GM19324 (cell line): ENCODE measurements around the gene WWC2.

Experiments used
- ATAC-seq: cut with Tn5 transposase; IDR thresholded peaks from one replicate; pipeline ENCODE4 v1.9.1; 2021; ENCODE audit warnings: mild to moderate bottlenecking, moderate library complexity; ENCODE audit not compliant: unreplicated experiment, low FRiP score

WWC2 gene

DNA sequence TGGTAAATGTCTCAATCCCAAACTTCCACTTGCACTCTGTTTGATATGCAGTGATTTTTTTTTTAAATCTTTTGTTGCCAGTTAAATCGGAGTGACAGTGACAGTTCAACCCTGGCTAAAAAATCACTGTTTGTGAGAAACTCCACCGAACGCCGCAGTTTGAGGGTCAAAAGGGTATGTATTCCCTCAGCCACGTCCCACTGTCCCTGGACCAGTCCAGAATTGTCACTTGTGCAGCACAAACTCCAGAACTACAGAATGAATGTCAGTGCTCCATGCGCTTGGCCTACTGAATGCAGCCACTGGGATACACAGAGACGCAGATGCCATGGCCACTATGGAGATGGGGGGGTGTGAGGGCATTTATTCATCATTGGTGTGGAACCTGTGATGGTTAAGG is 186.8 kb downstream of the WWC2 start:
- no peak for ATAC-seq

DNA sequence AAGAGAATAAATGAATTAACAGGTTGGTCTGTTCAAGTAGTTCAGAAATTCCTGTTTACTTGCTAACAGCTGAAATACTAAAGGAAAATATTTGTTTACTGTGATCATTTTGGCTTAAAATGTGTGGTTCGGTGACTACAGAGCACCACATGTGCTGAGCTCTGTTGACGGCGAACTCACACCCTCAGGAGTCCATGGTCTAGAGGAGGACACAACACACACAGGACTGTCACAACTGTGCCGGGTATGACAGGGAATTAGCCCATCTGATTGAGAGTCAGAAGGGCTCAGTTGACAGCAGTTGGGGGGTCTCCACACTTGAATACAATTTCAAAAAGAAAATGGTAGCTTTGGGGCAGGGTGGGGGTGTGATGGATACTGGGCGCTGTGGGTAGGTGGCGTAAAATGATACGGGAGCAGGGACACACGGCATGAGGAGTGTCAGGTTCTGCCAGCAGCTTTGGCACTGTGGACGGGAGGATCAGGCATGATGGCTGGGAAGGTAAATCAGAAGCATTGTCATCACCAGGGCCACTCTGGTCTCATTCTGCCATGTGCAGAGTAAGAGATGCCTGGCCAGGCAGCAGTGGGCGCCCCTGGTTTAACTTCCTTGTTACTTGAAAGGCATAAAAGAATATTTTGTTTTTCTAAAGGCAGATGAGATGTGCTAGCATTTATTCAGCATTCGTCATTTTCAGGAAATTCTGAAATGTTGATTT is 187.7 kb downstream of the WWC2 start:
- peak; percentile 33 for ATAC-seq

DNA sequence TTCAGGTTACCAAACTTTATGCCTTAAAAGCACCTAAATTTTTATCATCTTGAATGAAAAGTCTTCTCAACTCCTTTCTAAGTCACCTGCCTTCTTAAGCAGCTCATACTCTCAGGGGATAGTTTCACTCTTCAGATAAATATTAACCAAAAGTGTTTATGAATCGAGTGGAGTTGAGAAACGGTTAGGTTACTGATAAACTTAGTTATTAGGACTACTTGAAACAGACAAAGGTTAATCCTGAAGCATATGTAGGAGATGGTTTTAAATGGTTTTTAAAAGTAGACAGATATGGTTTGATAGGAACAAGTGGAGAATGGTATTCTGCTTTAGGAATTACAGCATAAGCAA is 188.2 kb downstream of the WWC2 start:
- ATAC-seq = peak; percentile 80

DNA sequence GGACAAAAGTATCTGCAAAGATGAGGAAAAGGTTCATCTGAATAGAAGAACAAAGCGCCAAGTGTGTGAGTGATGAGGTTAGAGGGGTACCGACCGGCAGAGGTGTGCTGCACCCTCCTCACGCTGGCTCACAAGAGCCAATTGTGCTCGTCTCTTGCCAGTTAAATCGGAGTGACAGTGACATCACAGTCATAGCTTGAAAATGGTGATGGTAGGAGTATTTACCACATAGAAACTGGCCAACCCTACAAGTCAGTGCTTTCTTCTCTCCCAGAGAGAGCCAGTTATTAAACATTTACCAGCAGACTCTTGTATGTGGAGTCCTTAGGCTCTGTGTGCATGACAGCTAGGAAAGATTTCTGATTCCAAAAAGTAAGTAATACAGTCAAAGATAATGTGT is 188.6 kb downstream of the WWC2 start:
- peak; percentile 83 for ATAC-seq

DNA sequence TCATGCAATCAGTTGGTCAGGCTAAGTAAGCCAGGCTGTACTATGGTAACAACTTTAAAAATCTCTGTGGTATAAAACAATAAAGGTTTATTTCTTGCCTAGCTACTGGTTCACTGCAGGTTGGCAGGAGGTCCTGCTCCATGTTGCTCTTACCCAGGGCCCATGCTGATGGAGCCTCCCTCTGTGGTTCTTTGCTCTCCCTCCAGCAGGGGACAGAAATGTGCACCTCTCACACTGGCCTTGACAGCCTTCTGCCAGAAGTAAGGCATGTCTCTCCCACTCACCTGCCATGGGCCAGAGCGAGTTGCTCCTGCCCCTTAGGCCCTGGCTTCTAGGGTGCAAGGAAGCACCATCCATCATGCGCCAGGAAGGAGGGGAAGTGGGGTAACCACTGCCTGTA is 189.9 kb downstream of the WWC2 start:
- ATAC-seq = no peak

DNA sequence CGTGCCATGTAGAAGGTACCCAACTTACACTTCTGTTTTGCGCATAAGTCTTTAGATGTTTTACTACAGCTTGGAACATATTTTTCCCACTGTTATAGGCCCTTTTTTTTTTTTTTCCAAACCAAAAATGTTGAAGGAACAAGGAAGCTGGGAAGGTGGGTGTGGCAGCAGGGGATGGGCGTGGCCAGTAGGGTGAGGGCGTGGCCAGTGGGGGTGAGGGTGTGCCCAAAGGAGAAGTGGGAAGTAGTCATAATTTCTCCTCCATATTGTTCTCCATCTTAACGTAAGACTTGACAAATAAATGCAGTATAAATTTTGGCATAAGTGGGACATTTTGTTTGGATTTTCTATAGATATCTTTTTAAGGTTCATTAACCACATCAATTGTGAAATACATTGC is 190.6 kb downstream of the WWC2 start:
- no peak for ATAC-seq

DNA sequence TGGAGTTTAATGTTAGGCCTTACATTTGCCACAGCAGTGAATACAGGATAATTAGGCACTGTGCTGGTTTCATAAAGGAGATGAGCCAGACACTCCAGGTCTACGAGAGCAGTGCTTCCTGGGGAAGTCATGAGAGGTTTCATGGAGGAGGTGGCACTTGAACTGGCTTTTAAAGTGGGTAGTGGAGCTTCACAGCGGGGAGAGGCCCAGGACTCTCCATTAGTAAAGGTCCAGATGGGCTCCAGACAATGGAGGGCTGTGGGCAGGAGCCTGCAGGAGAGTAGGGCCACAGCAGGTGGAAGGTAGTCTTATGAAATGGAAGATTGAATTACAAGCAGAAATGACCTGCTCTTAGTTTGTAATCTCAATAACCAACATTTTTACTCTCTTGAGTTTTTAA is 192.0 kb downstream of the WWC2 start:
- ATAC-seq = no peak

DNA sequence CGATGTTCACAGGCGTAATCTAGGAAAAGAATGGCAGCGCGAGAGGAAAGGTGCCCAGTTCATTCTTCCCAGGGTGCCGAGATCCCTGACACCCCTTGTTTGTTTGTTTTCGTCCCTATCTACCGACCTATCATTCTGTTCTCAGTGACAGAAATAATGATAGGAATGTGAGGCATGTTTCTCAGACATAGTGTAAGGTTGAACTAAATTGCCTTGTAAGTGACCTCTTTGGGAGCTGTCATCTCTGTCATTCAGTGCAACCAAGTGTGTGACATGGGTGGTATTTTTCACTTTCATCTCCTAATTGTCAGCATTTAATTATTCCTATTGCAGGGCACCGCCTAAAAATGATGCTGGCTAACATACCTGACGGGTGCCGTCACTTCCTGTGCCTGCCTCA is 196.7 kb downstream of the WWC2 start:
- no peak for ATAC-seq

DNA sequence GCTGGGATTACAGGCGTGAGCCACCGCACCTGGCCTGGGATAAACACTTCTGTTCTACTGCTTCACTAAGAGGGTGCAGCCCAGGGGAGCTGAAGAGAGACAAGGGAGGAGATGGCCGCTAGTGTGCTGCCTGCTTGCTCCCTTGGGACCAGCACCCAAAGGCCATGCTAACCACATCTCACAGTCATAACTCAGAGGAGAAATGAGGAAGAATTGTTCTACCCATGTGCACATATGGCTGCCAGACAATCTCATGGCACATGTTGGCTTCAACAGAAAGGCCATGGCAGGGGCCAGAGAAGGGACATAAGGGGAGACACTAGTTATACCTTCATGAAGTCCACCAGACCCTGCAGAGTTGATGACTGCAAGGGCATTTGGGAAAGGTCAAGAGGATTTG is 198.6 kb downstream of the WWC2 start:
- ATAC-seq = peak; percentile 66

DNA sequence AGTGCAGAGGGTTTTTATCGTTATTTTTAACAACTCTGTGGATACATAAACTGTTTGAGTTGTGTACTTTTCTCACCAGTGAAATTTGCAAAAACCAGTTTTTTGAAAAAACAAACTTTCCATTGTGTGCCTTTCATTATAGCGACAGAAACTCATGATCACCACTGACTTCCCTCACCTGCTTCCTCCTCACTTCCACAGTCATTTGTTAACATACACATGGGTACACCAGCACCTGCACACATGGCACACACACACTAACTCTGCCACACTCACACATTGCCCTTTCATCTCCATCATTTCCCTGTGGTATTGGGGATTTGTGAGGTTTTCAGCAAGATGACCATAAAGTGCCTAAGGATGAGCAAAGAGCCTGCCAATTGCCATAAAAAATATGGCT is 200.4 kb downstream of the WWC2 start:
- ATAC-seq = no peak

DNA sequence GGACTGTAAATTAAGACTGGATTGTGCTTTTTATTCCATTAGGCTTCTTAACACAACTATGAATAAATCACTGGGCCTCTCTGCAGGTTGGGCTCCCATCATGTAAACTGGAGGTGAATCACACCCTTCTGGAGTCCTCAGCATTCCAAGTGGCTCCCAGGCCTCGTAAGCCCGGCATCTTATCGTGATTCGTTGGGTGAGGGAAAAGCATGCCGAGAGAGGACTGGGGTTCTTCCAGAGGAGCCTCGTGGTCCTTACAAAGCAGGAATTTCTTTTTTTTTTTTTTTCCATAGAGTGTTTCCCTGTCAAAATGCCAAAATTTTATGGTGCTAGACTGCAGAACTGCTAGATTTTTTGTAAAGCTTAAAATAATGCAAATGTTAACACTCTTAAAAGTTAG is 201.0 kb downstream of the WWC2 start:
- ATAC-seq = no peak

DNA sequence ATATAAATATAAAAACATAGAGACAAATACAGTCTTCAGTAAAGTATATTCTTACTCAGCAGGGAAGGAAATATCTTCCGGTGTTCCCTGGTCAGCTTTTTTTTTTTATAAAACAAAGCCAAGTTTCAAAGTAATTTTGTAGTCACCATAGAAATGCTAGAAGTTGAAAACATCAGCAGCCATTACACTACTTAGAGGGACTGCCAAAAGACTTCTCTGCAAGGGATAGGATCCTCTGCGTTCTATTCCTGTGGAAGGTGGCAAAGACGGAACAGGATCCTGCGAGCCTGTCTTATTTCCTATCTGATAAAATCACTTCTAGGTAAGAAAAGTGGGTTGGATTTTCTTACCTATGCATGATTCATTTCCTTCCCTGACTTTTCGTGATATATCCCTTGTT is 201.6 kb downstream of the WWC2 start:
- no peak for ATAC-seq

DNA sequence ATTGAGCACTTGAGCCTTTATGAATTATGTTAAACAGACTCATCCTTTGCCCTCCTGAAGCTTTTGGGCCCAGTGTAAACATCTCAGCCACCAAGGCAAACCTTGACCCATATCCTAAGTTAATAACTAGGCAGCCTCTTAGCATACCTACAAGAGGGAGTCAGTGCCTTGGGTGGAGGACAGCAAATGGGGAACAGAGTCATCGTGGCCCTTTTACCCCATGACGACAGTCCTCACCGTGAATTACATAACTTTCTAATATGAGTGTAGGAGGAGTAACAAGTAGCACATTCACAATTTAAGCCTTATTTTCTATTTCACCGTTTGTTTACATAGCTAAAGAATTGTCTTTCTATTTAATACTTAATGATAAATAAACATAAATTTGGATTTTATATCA is 204.2 kb downstream of the WWC2 start:
- no peak for ATAC-seq

DNA sequence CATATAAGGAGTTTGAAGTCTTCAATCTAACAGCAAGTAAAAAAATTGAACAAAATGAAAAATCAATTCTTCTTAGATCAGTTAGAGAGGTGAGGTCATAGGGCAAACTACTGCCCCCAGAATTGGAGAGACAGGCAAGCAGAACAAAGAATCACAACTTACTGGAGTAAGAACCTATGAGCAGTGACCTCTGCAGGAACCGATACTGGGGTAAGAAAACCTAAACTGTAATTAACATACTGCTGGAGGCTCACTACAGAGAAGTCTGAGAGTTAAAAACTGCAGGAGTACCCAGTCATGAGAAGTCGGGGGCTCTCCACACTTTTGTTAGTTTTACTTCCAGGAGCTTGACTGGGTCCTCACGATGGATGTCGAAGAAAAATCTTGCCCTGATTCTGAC is 205.0 kb downstream of the WWC2 start:
- peak; percentile 72 for ATAC-seq

DNA sequence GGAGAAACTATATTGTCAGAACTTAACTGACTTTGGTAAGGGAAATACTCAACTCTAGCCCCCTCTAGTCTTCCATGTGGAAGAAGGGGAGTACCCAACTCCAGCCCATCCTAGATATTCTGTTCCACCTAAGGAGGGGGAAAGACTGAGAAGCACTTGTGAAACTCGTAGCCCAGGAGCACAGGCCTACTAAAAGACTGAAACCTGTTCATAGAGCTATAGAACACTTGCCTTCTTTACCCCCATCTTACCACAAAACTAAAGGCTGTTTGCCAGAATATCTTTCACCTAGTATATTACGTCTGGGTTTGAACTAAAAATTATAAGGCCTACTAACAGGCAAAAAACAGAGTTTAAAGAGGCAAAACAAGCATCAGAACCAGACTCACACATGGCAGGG is 205.5 kb downstream of the WWC2 start:
- ATAC-seq = peak; percentile 37

DNA sequence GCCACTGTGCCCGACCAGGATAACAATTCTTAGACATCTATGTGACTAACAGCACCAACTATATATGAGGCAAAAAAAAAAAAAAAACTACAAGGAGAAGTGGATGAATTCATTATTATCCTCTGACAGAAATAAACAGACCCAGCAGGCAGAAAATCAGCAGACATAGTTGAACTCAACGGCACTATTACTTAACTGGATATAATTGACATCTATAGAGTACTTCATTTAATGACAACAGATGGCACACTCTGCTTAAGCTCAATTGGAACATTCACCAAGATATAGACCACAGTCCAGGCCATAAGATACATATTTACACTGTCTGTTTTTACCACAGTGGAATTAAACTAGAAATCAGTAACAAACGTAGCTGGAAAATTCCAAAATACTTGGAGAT is 207.8 kb downstream of the WWC2 start:
- no peak for ATAC-seq

DNA sequence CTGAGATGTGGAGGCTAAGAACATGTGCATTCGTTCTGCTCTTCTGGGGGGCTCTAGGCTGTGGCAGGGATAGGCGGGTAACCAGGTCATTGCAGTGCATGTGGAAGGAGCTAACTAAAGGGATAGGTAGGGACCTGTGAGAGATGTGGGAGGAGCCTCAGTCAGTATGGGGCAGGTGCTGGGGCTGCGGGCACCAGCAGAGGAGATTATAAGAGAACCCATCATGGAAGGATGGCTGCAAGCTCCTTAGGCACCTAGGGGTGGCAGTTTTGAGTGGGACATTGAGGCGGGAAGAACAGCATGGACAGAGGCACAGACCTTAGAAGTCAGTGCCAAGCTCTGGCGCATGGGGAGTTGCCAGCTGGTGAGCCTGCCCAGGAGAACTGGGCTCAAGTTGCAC is 213.8 kb downstream of the WWC2 start:
- ATAC-seq = no peak

DNA sequence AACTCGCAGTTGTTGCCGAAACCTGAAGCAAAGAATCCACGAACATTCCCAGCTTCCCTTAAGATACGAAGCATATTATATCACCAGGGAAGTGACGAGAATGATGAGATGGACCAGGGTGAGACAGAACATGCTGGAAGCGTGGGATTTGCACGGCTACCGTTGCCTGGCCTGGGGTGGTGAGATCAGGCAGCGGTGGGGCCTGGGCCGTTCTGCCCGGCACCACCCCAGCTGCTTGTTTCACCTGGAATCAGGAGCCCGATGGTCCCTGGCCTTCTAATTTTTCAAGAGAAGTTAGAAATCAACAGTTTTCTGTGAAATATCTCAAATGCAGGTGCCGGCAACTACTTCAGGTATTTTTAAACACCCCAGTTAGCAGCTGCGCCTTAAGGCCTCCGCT is 215.3 kb downstream of the WWC2 start:
- ATAC-seq = no peak

DNA sequence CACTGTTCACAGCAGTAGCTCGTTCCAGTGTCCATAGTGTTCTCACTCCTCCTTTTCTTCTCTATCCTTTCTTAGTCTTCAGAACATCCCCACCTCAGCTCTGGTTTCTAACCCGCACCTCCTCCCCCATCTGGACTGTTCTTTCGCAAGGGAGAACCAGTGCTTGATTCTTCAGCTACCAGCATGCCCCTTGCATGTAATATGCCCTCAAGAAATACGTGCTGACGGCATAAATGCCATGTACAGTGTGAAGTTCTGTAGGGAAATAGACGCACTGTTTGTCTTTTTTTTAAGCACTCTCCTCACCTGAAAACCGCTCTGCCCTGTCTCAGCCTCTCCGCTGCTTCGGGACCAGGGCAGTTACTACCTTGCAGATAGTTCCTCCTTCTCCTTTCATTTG is 215.7 kb downstream of the WWC2 start:
- ATAC-seq = no peak

DNA sequence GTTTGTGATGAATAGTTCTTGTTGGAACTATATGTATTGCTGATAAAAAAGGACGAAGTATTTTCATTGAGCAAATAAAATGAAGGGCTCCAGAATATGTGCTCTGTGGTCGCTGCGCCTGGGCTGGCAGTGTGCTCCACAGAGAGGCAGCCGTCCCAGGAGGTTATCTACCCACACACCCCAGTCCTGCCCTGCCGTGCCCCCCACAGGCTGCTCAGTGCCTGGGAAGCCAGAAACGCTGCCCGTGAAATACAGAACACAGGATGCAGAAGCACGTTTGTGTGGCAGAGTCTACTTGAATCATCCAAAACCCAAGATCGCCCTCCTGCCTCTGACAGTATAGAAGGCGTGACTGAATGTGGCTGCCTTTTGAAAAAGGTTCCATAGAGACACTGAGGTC is 219.6 kb downstream of the WWC2 start:
- ATAC-seq = no peak

DNA sequence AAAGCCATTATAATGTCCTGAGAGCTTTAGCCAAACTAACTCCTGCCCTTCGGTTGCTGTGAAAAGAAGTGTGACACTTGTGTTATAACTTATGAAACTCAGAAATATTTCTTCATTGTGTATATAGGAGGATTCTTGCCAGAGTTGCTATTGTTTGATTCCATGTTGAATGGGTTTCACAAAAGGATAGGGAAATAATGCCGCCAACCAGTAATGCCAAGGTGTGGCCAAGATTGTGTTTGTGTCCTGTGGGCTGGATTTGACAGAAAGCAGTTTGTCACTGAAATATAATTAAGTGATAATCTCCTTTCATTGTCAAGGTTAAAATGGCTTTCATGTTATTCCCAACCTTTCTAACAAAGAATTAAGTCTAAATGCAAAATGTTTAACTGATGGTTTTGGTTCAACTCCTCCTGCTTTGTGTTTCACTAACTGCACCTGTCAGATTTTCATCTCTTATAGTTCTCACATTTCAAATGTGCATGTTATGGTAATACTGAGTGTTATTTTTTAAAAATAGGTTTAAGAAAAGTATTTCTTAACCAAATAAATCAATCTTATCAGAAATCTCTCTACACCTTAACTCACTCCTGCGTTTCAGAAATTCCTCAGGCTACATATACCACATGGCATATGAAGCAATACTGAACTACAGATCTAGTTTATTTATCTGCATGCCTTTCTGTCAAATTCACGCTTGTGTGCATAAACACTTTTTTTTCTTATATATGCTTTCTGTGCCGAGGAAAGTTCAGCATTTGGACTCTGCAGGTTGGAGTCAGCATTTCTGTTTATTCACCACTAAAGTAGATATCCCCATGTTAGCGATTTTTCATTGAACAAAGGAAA is 221.4 kb downstream of the WWC2 start, which contains the start of gene CLDN22:
TSS of gene CLDN22 (minus strand) at position 66 of the 849 bp plus-strand sequence. CDS start at position 8, 58 bp downstream.
- no peak for ATAC-seq

DNA sequence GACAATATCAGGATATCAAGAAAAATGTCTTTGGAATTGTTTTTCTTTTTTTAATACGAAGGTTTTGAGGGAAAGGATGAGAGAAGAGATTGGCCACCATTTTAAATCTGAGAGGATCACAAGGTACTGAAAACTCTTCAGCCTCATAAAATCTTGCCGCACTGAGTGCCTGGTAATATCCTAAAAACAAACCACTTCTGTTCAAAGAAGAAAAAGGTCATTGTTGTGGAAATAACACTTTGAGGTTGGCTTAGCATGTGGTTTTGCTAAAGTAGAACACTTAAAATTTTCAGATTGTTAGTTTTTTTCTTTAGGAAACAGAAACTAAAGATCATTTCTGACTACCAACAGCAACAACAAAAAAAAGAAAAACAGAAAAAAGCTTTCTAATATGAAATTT is 222.0 kb downstream of the WWC2 start:
- ATAC-seq = peak; percentile 56
